Daoy (cell line): ENCODE data around the gene GNA15. TPM values are rescaled to one million over a fixed set of nuclear protein-coding genes. Genes with fewer than 3 reads are reported as not detected.
"Not testable (repeated sequence)": the region's sequence is repeated elsewhere in the genome, so short reads cannot be mapped to it uniquely, and the experiment has no call there.

Experiments
- DNase-seq: peaks from one replicate; pipeline ENCODE4 v3.0.0-alpha.2; 2015; ENCODE audit warnings: low read depth
- total RNA-seq: library from RNA; depleted of rRNA; stranded (reverse); fragments of >200 nt; shearing (Covaris generic); gene quantifications from 2 replicates; pipeline ENCODE4 v1.2.3, GENCODE V29; 2014; rRNA removed

Gene GNA15, protein sequence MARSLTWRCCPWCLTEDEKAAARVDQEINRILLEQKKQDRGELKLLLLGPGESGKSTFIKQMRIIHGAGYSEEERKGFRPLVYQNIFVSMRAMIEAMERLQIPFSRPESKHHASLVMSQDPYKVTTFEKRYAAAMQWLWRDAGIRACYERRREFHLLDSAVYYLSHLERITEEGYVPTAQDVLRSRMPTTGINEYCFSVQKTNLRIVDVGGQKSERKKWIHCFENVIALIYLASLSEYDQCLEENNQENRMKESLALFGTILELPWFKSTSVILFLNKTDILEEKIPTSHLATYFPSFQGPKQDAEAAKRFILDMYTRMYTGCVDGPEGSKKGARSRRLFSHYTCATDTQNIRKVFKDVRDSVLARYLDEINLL
- 0.65 TPM in 1 of 2 replicates, not detected in the other for total RNA-seq

- DNase-seq: no peak
These were observed at the start of gene GNA15 for GRCh38 chr19:3135961-3136683. Gene GNA15, plus strand, starts transcription at chr19:3136033. Its CDS starts 418 bp downstream, at chr19:3136451.

GRCh38 chr19:3087769-3088168, 48.1 kb upstream of the GNA15 start:
- no peak for DNase-seq

- DNase-seq: not testable (repeated sequence)
These were observed 46.5 kb upstream of the GNA15 start for GRCh38 chr19:3089299-3089855.

DNA sequence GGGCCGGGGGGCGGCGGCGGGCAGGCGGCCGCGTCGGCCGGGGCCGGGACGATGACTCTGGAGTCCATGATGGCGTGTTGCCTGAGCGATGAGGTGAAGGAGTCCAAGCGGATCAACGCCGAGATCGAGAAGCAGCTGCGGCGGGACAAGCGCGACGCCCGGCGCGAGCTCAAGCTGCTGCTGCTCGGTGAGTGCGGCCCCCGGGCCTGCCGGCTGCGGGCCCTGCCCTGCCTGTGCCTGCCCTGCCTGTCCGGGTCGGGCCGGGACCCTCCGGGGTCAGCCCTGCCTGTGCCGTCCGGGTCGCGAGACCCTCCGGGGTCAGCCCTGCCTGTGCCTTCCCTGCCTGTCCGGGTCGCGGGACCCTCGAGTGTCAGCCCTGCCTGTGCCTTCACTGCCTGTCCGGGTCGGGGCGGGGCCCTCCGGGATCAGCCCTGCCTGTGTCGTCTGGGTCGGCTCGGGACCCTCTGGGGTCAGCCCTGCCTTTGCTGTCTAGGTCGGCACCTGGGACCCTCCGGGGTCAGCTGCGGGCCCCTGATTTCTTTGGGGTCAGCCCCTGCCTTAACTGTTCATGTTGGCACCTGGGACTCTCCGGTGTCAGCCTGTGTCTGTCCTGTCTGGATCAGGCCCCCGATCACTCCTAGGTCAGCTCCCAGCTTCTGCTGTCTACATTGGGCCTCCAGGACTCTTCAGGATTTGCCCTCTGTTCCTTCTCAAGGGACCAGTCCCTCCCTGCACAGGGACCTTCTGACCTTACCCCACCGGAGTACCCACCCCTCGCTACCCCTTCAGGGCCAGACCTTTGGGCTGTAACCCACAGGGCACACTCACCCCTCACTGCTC, 41.0 kb upstream of the GNA15 start:
- DNase-seq: peak; percentile 56

DNA sequence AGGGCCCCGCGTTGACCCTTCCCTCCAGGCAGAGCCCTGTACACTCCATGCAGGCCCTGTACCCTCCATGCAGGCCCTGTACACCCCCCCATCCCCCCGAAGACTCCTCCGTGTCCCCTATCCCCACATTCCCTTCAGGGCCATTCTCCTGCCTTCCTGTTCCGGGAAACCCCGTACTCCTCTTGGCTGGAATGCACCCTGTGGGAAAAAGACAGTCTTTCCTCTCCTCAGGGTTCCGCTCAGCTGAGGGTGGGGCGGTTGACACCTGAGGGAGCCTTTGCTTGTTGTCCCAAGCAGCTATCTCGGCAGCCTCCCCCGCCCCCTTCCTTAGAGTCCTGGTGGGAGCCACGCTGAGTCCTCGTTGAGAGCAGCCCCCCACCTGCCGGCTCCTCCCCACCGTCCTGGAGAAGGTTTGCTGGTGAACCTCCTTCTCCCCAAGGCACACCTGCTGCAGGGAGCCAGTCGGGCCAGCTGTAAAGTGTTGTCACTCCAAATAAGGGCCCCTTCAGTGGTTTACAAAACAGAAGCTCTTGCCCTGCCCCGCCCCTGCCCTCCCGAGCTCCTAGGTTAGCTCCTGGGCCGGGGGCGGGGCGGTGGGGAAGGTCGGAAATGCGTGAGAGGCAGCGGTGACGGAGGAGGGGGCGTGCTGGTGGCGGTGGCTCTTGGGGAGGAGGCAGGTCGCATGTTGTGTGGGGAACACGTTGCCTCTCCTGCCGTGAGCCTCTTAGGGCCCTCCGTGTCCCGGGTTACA, 40.2 kb upstream of the GNA15 start:
- DNase-seq: peak; percentile 25

GRCh38 chr19:3096267-3096901, 39.4 kb upstream of the GNA15 start:
- no peak for DNase-seq

- DNase-seq: no peak
These were observed 38.9 kb upstream of the GNA15 start for GRCh38 chr19:3096902-3097326.

GRCh38 chr19:3097442-3097871, 38.4 kb upstream of the GNA15 start:
- DNase-seq: no peak

GRCh38 chr19:3098141-3098514, 37.7 kb upstream of the GNA15 start:
- no peak for DNase-seq

DNA sequence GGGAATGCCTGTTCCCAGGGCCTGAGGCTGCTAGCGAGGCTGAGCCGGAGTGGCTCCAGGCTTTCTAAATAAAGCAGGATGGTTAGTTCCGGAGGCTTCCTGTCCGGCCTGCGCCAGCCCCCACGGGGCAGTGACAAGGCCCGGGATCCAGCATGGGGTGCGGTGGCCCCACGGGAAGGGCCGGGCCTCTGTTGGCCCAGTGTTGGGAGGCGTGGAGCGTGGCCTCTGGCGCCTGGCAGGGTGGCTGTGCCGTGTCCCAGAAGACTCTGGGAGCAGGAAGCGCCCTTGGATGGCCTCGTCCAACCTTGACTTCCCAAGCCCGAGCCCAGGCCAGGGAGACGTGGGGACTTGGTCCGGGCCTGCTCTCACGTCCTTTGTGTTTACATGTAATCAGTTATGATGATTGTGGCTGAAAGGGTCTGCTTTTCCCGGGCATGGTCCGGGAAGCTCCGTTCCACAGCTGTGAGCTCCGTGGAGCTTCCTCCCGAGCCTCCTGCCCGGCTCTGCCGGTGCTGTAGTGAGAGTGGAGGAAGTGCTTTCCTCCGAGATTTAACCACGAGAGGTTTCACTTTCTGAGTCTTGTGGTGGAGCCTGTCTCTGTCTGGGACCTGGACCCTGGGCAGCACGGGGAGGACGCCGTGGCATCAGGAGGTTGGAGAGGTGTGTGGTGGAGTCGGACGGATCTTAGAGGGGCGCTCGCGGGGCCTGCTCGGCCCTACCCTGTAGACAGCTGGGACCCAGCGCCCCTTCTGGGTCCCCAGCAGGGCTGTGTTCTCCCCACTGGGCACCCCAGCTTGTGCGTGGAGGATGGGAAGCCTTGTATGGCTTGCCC, 37.1 kb upstream of the GNA15 start:
- DNase-seq: no peak

- DNase-seq: no peak
These were observed 36.3 kb upstream of the GNA15 start for GRCh38 chr19:3099347-3100145.

- DNase-seq: no peak
These were observed 35.5 kb upstream of the GNA15 start for GRCh38 chr19:3100331-3100730.

DNA sequence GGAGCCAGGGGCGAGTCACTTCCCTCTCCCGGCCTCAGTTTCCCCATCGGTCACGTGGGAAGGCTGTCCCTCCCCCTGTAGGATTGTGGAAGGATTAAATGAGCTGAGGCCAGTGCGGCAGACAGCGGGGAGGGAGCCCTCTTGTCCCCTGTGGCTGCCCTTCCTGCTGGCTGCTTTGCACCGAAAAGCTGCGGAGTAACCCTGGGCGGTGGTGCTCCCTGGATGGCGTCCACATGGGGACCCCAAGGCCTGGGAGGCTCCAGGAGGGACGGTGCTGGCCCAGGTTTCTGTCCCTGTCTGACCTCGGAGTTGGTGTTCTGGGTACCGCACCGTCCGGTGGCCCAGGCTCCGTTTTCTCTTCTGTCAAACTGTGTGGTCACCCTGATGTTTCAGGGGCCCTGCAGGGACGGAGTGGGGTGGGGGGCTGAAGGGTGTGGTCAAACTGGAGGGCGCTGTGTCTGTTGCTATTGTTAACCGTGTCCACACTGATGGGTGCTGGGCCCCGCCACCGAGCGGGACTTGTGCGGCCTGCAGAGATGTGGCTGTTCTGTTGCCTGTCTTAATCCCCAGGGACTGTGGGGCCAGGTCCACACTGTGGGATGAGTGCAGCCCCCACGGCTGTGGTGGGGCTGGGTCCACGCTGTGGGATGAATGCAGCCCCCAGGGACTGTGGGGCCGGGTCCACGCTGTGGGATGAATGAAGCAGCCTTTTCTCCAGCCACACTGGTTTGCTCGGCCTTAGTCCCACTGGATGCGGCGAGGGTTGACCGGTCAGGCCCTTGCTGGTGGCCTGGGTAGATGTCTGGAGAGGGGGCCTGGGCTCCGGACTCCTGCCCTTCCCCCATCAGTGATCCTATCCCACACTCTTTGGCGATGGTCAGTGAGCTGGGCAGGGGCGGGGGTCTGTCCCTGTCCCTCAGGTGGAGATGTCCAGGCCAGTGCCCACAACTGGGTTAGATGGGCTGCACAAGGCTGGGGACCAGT, 34.8 kb upstream of the GNA15 start:
- no peak for DNase-seq

GRCh38 chr19:3102239-3103140, 33.3 kb upstream of the GNA15 start:
- DNase-seq: no peak

- DNase-seq: no peak
These were observed 31.2 kb upstream of the GNA15 start for GRCh38 chr19:3104708-3104983.

- DNase-seq: no peak
These were observed 30.0 kb upstream of the GNA15 start for GRCh38 chr19:3105641-3106508.
